H1 (cell line): ENCODE measurements around the gene ANAPC7. TPM values are rescaled to one million over a fixed set of nuclear protein-coding genes. Genes with fewer than 3 reads are reported as not detected.

Experiments used
- BCL11A ChIP-seq, 2 experiments: IDR thresholded peaks; one replicate each; pipeline ENCODE4 v1.6.1; 2011; ENCODE audit warnings: low read depth in 2 of 2, low read length in 2 of 2, mild to moderate bottlenecking in 2 of 2
- BRCA1 ChIP-seq: IDR thresholded peaks from 2 replicates; pipeline ENCODE4 v1.6.1; 2012; ENCODE audit warnings: low read depth, low read length, improper control_type of control experiment
- EP300 ChIP-seq, 2 experiments: IDR thresholded peaks; 1 replicate in 1 of 2; 2 replicates in 1 of 2; pipeline ENCODE4 v1.6.1; 2011 to 2012; ENCODE audit warnings: low read depth in 2 of 2, low read length in 2 of 2, mild to moderate bottlenecking in 2 of 2, borderline replicate concordance in 1 of 2, inconsistent platforms in 1 of 2, moderate library complexity in 1 of 2
- HDAC6 ChIP-seq: IDR thresholded peaks from one replicate; pipeline ENCODE4 v1.7.1; 2012; ENCODE audit warnings: low read depth, mild to moderate bottlenecking, inconsistent platforms, low read length, moderate library complexity
- MAFK ChIP-seq: IDR thresholded peaks from 2 replicates; pipeline ENCODE4 v1.6.1; 2012; ENCODE audit warnings: low read depth, mild to moderate bottlenecking, improper control_type of control experiment, low read length
- POLR2A ChIP-seq, 2 experiments: IDR thresholded peaks; 1 replicate in 1 of 2; 2 replicates in 1 of 2; pipeline ENCODE4 v1.6.1; 2011; ENCODE audit warnings: low read depth in 2 of 2, low read length in 2 of 2, mild to moderate bottlenecking in 2 of 2; ENCODE audit errors: control extremely low read depth in 1 of 2
- POU5F1 ChIP-seq: IDR thresholded peaks from 2 replicates; pipeline ENCODE4 v1.6.1; 2011; ENCODE audit warnings: low read depth, mild to moderate bottlenecking, low read length, moderate library complexity
- SAP30 ChIP-seq: fragments of 300-600 bp; sonication (generic); IDR thresholded peaks from 2 replicates; pipeline ENCODE4 v1.7.1; 2012; ENCODE audit warnings: low read length, moderate library complexity, mild to moderate bottlenecking, inconsistent platforms; ENCODE audit not compliant: insufficient read depth, insufficient replicate concordance
- SIN3A ChIP-seq, 2 experiments: IDR thresholded peaks in 1 of 2; conservative IDR thresholded peaks in 1 of 2; 2 replicates each; pipeline ENCODE4 v1.6.1; 2011 to 2012; ENCODE audit warnings: low read length in 2 of 2, improper control_type of control experiment in 1 of 2, low read depth in 1 of 2, mild to moderate bottlenecking in 1 of 2
- TBP ChIP-seq: IDR thresholded peaks from 2 replicates; pipeline ENCODE4 v1.6.1; 2011; ENCODE audit warnings: low read depth, low read length, improper control_type of control experiment
- polyA plus RNA-seq, 7 experiments: library from polyadenylated mRNA; depleted of rRNA in 3 of 7; stranded (reverse) in 5 of 7; unstranded in 2 of 7; fragments of >200 nt in 5 of 7; fragments of 200-250 nt in 2 of 7; gene quantifications; 1 replicate in 5 of 7; 2 replicates in 1 of 7; 4 replicates in 1 of 7; pipeline versions ENCODE4 v1.2.1 to v1.2.3, GENCODE V29; 2011 to 2013; ENCODE audit warnings: missing spikeins in 2 of 7, mixed read lengths in 2 of 7
- total RNA-seq: library from RNA; stranded (reverse); fragmentation: NEBNext Ultra II Directional; extraction: Animal tissue kit (Norgen Biotek cat#: 25700); gene quantifications from 2 replicates; pipeline ENCODE4 v1.2.1, GENCODE V29; 2021
- TF ChIP-seq, protein P1 (sequence below): fragments of 300-600 bp; sonication (generic); IDR thresholded peaks from 2 replicates; pipeline ENCODE4 v1.7.1; 2012; ENCODE audit warnings: low read length, moderate library complexity, mild to moderate bottlenecking, inconsistent platforms; ENCODE audit not compliant: insufficient replicate concordance

Gene ANAPC7
- total and polyA plus RNA-seq, 2 of the 8 experiments (the other 6 are each of a cell fraction or from before 2014, with no cell fraction given), result 72.8 to 105 TPM

DNA sequence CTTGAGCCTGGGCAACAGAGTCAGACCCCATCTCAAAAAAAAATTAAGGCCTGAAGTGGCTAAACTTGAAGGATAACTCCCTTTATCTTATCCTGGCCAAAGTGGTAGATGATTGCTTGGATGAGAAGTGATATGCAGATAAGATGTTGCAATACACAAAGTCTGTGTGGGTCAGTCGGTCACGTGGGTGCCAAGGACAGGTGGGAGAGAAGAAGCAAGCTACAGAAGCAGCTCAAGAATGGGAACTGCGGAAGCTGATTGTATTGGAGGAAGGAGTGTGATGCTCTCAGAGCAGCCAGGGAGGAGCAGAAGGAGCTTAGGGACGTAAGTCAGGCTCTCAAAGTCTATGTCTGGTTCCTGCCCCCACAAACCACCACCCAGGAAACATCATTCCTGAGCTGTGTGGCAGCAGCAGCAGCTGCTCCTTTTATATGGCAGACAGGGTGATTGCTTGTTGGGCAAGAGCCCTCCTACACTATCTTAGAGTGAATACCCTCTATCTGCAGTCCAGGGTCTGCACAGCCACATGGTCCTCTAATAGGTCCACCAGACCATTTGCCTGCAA, 67.9 kb downstream of the ANAPC7 start (continued):
- TF ChIP-seq, protein P1, sequence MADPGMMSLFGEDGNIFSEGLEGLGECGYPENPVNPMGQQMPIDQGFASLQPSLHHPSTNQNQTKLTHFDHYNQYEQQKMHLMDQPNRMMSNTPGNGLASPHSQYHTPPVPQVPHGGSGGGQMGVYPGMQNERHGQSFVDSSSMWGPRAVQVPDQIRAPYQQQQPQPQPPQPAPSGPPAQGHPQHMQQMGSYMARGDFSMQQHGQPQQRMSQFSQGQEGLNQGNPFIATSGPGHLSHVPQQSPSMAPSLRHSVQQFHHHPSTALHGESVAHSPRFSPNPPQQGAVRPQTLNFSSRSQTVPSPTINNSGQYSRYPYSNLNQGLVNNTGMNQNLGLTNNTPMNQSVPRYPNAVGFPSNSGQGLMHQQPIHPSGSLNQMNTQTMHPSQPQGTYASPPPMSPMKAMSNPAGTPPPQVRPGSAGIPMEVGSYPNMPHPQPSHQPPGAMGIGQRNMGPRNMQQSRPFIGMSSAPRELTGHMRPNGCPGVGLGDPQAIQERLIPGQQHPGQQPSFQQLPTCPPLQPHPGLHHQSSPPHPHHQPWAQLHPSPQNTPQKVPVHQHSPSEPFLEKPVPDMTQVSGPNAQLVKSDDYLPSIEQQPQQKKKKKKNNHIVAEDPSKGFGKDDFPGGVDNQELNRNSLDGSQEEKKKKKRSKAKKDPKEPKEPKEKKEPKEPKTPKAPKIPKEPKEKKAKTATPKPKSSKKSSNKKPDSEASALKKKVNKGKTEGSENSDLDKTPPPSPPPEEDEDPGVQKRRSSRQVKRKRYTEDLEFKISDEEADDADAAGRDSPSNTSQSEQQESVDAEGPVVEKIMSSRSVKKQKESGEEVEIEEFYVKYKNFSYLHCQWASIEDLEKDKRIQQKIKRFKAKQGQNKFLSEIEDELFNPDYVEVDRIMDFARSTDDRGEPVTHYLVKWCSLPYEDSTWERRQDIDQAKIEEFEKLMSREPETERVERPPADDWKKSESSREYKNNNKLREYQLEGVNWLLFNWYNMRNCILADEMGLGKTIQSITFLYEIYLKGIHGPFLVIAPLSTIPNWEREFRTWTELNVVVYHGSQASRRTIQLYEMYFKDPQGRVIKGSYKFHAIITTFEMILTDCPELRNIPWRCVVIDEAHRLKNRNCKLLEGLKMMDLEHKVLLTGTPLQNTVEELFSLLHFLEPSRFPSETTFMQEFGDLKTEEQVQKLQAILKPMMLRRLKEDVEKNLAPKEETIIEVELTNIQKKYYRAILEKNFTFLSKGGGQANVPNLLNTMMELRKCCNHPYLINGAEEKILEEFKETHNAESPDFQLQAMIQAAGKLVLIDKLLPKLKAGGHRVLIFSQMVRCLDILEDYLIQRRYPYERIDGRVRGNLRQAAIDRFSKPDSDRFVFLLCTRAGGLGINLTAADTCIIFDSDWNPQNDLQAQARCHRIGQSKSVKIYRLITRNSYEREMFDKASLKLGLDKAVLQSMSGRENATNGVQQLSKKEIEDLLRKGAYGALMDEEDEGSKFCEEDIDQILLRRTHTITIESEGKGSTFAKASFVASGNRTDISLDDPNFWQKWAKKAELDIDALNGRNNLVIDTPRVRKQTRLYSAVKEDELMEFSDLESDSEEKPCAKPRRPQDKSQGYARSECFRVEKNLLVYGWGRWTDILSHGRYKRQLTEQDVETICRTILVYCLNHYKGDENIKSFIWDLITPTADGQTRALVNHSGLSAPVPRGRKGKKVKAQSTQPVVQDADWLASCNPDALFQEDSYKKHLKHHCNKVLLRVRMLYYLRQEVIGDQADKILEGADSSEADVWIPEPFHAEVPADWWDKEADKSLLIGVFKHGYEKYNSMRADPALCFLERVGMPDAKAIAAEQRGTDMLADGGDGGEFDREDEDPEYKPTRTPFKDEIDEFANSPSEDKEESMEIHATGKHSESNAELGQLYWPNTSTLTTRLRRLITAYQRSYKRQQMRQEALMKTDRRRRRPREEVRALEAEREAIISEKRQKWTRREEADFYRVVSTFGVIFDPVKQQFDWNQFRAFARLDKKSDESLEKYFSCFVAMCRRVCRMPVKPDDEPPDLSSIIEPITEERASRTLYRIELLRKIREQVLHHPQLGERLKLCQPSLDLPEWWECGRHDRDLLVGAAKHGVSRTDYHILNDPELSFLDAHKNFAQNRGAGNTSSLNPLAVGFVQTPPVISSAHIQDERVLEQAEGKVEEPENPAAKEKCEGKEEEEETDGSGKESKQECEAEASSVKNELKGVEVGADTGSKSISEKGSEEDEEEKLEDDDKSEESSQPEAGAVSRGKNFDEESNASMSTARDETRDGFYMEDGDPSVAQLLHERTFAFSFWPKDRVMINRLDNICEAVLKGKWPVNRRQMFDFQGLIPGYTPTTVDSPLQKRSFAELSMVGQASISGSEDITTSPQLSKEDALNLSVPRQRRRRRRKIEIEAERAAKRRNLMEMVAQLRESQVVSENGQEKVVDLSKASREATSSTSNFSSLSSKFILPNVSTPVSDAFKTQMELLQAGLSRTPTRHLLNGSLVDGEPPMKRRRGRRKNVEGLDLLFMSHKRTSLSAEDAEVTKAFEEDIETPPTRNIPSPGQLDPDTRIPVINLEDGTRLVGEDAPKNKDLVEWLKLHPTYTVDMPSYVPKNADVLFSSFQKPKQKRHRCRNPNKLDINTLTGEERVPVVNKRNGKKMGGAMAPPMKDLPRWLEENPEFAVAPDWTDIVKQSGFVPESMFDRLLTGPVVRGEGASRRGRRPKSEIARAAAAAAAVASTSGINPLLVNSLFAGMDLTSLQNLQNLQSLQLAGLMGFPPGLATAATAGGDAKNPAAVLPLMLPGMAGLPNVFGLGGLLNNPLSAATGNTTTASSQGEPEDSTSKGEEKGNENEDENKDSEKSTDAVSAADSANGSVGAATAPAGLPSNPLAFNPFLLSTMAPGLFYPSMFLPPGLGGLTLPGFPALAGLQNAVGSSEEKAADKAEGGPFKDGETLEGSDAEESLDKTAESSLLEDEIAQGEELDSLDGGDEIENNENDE, result no peak
- TF ChIP-seq TBP, result no peak
- TF ChIP-seq BCL11A (IDR thresholded peaks at IDR 0.05; ENCODE audit: low read depth in 2 of 2, low read length in 2 of 2), result no peak
- TF ChIP-seq POU5F1, result no peak
- TF ChIP-seq BRCA1, result no peak
- TF ChIP-seq EP300 (IDR thresholded peaks at IDR 0.05; ENCODE audit: borderline replicate concordance in 1 of 2, low read depth in 2 of 2, low read length in 2 of 2), result no peak
- no peak for TF ChIP-seq SAP30
- TF ChIP-seq SIN3A (conservative IDR thresholded peaks at IDR 0.05 in 1 of 2, IDR thresholded peaks at IDR 0.05 in 1 of 2; ENCODE audit: low read depth in 1 of 2, low read length in 2 of 2), result no peak
- no peak; a peak in 1 of 3 replicates for TF ChIP-seq POLR2A (IDR thresholded peaks at IDR 0.05; ENCODE audit: control extremely low read depth in 1 of 2, low read depth in 2 of 2, low read length in 2 of 2)
- TF ChIP-seq MAFK, result no peak
- TF ChIP-seq HDAC6, result no peak
